Gastroesophageal sphincter (tissue), 3 donors: ENCODE measurements around the gene SPACA5B.

Source experiments
- CTCF ChIP-seq, 4 experiments: fragments of 200-600 bp in 2 of 4; fragments of 450-650 bp in 2 of 4; sonication (generic) in 1 of 4; IDR thresholded peaks; one replicate each; pipeline ENCODE4 v1.5.1; 2017 to 2019; ENCODE audit warnings: antibody characterized with exemption in 4 of 4, mild to moderate bottlenecking in 2 of 4, moderate library complexity in 2 of 4
- POLR2A ChIP-seq, 2 donors: fragments of 450-650 bp; IDR thresholded peaks; one replicate each; pipeline ENCODE4 v1.6.1; 2017; ENCODE audit warnings: antibody characterized with exemption in 2 of 2, mild to moderate bottlenecking in 2 of 2, moderate library complexity in 1 of 2

- TF ChIP-seq CTCF (IDR thresholded peaks at IDR 0.05) (no peak), POLR2A (IDR thresholded peaks at IDR 0.05) (no peak)
Measured at GRCh38 chrX:48154796-48155195, 24.4 kb downstream of the SPACA5B start.
